Measurements from ENCODE around the gene CARMIL1.

The CARMIL1 gene

GRCh38 chr6:25468881-25469280 is 189.7 kb downstream of the CARMIL1 start:
- Histone ChIP-seq H3K36me3 (no peaks in the 10 kb centered on the region), H3K4me3 (ENCODE audit: low read depth in 1 of 2, low read length in 1 of 2) (no peak overlapping the region)

GRCh38 chr6:25469797-25470388 is 190.7 kb downstream of the CARMIL1 start:
- H3K27me3 ChIP-seq: no peaks in the 10 kb centered on the region
- H3K4me1 ChIP-seq (ENCODE audit: control insufficient read depth in 1 of 2, insufficient read depth in 1 of 2, low read depth in 1 of 2, low read length in 1 of 2): no peaks in the 10 kb centered on the region
- TF ChIP-seq CTCF (IDR thresholded peaks at IDR 0.05): no peak
- no peaks in the 10 kb centered on the region for H3K9me3 ChIP-seq
- no peak overlapping the region for H3K27ac ChIP-seq
- H3K4me3 ChIP-seq (ENCODE audit: low read depth in 1 of 2, low read length in 1 of 2): no peak overlapping the region
- no peaks in the 10 kb centered on the region for H3K36me3 ChIP-seq

More at GRCh38 chr6:25468881-25469280, 189.7 kb downstream of the CARMIL1 start:
- H3K4me1 ChIP-seq (ENCODE audit: control insufficient read depth in 1 of 2, insufficient read depth in 1 of 2, low read depth in 1 of 2, low read length in 1 of 2): no peaks in the 10 kb centered on the region
- H3K27ac ChIP-seq: no peak overlapping the region
- no peaks in the 10 kb centered on the region for H3K9me3 ChIP-seq
- no peaks in the 10 kb centered on the region for H3K27me3 ChIP-seq
- no peak for TF ChIP-seq CTCF (IDR thresholded peaks at IDR 0.05)

GRCh38 chr6:25472306-25472705 is 193.1 kb downstream of the CARMIL1 start:
- Histone ChIP-seq H3K9me3 (no peaks in the 10 kb centered on the region), H3K27ac (no peak overlapping the region), H3K4me1 (ENCODE audit: control insufficient read depth in 1 of 2, insufficient read depth in 1 of 2, low read depth in 1 of 2, low read length in 1 of 2) (no peaks in the 10 kb centered on the region), H3K36me3 (no peaks in the 10 kb centered on the region), H3K27me3 (no peaks in the 10 kb centered on the region), H3K4me3 (ENCODE audit: low read depth in 1 of 2, low read length in 1 of 2) (no peak overlapping the region)
- no peak for TF ChIP-seq CTCF (IDR thresholded peaks at IDR 0.05)

- no peak for TF ChIP-seq CTCF (IDR thresholded peaks at IDR 0.05)
- no peaks in the 10 kb centered on the region for H3K4me1 ChIP-seq (ENCODE audit: control insufficient read depth in 1 of 2, insufficient read depth in 1 of 2, low read depth in 1 of 2, low read length in 1 of 2)
- H3K36me3 ChIP-seq: no peaks in the 10 kb centered on the region
- H3K9me3 ChIP-seq: no peaks in the 10 kb centered on the region
- H3K27ac ChIP-seq: no peak overlapping the region
- no peak overlapping the region for H3K4me3 ChIP-seq (ENCODE audit: low read depth in 1 of 2, low read length in 1 of 2)
- H3K27me3 ChIP-seq: no peaks in the 10 kb centered on the region
Observed at GRCh38 chr6:25472906-25473305, 193.7 kb downstream of the CARMIL1 start.

- Histone ChIP-seq H3K4me1 (ENCODE audit: control insufficient read depth in 1 of 2, insufficient read depth in 1 of 2, low read depth in 1 of 2, low read length in 1 of 2) (no peaks in the 10 kb centered on the region), H3K27ac (no peak overlapping the region), H3K9me3 (no peaks in the 10 kb centered on the region), H3K4me3 (ENCODE audit: low read depth in 1 of 2, low read length in 1 of 2) (no peak overlapping the region), H3K36me3 (no peaks in the 10 kb centered on the region), H3K27me3 (no peaks in the 10 kb centered on the region)
- TF ChIP-seq CTCF (IDR thresholded peaks at IDR 0.05): no peak
Observed at GRCh38 chr6:25473447-25473846, 194.3 kb downstream of the CARMIL1 start.

GRCh38 chr6:25476126-25476525 is 197.0 kb downstream of the CARMIL1 start:
- no peaks in the 10 kb centered on the region for H3K4me1 ChIP-seq (ENCODE audit: control insufficient read depth in 1 of 2, insufficient read depth in 1 of 2, low read depth in 1 of 2, low read length in 1 of 2)
- H3K27me3 ChIP-seq: no peaks in the 10 kb centered on the region
- H3K9me3 ChIP-seq: no peaks in the 10 kb centered on the region
- no peak overlapping the region for H3K4me3 ChIP-seq (ENCODE audit: low read depth in 1 of 2, low read length in 1 of 2)
- H3K36me3 ChIP-seq: no peaks in the 10 kb centered on the region
- no peak for TF ChIP-seq CTCF (IDR thresholded peaks at IDR 0.05)
- H3K27ac ChIP-seq: no peak overlapping the region

Data from neutrophil (primary cell).